Endothelial cell of umbilical vein (primary cell): ENCODE measurements around the gene TICRR.

ENCODE experiments used
- EZH2 ChIP-seq: IDR thresholded peaks from 2 replicates; pipeline ENCODE4 v1.6.1; 2012; ENCODE audit warnings: borderline replicate concordance, low read depth, mild to moderate bottlenecking, moderate library complexity, low read length, inconsistent platforms; ENCODE audit not compliant: severe bottlenecking
- POLR2A ChIP-seq: IDR thresholded peaks from 2 replicates; pipeline ENCODE4 v1.6.1; 2012; ENCODE audit warnings: low read depth, mild to moderate bottlenecking, control low read depth, low read length
- POLR2AphosphoS5 ChIP-seq: IDR thresholded peaks from 2 replicates; pipeline ENCODE4 v1.6.1; 2012; ENCODE audit warnings: low read depth, mild to moderate bottlenecking, control low read depth, low read length, moderate library complexity; ENCODE audit not compliant: insufficient read depth
- TF ChIP-seq, protein P1 (sequence below), 2 donors: IDR thresholded peaks; 1 replicate in 1 of 2; 2 replicates in 1 of 2; pipeline ENCODE4 v1.5.1; 2011; ENCODE audit warnings: low read length in 2 of 2, mild to moderate bottlenecking in 2 of 2, moderate library complexity in 2 of 2, control low read depth in 1 of 2, inconsistent platforms in 1 of 2, low read depth in 1 of 2; ENCODE audit not compliant: insufficient read depth in 1 of 2; ENCODE audit errors: extremely low read depth in 1 of 2
- TF ChIP-seq, protein P2 (sequence below): IDR thresholded peaks from 2 replicates; pipeline ENCODE4 v1.6.1; 2011; ENCODE audit not compliant: insufficient read depth, insufficient read length

DNA sequence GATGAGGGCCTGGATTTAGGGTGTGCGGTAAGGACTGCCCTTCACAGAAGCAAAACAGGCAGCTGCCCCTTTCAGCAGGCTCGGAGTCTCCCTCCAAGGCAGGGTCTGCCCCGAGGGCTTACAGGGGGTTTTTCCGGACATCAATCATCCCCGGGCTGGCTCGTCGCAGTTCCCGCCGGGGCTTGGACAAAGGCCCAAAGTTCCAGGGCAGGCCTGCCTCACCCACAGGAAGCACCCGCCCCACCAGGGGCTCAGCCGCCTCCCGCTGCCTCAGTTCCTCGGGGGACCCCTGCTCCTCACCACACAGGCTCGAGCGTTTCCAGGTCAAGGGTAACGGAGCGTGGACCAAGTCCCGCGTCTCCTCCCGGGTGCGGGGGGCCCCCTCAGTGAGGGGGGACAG lies 53.0 kb downstream of the TICRR start:
- TF ChIP-seq, protein P1, sequence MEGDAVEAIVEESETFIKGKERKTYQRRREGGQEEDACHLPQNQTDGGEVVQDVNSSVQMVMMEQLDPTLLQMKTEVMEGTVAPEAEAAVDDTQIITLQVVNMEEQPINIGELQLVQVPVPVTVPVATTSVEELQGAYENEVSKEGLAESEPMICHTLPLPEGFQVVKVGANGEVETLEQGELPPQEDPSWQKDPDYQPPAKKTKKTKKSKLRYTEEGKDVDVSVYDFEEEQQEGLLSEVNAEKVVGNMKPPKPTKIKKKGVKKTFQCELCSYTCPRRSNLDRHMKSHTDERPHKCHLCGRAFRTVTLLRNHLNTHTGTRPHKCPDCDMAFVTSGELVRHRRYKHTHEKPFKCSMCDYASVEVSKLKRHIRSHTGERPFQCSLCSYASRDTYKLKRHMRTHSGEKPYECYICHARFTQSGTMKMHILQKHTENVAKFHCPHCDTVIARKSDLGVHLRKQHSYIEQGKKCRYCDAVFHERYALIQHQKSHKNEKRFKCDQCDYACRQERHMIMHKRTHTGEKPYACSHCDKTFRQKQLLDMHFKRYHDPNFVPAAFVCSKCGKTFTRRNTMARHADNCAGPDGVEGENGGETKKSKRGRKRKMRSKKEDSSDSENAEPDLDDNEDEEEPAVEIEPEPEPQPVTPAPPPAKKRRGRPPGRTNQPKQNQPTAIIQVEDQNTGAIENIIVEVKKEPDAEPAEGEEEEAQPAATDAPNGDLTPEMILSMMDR (IDR thresholded peaks at IDR 0.05; ENCODE audit: extremely low read depth in 1 of 2, insufficient read depth in 1 of 2, low read depth in 1 of 2, low read length in 2 of 2) = no peak
- no peak for TF ChIP-seq EZH2
- no peak for TF ChIP-seq POLR2A
- no peak for TF ChIP-seq POLR2AphosphoS5
- TF ChIP-seq, protein P2, sequence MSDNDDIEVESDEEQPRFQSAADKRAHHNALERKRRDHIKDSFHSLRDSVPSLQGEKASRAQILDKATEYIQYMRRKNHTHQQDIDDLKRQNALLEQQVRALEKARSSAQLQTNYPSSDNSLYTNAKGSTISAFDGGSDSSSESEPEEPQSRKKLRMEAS = no peak
